Putamen (tissue), 1 donor: ENCODE measurements around the gene CAPZA1.

Experiments used
- DNase-seq: peaks from one replicate; pipeline ENCODE4 v3.0.0-alpha.2; 2016; ENCODE audit warnings: low spot score

CAPZA1 gene

GRCh38 chr1:112715264-112716053, 95.8 kb downstream of the CAPZA1 start, which contains the start of gene PPM1J:
PPM1J (minus strand) TSS chr1:112715332; CDS start chr1:112715301, 31 bp downstream.
- DNase-seq: peak; percentile 79

GRCh38 chr1:112716133-112716720, 96.6 kb downstream of the CAPZA1 start:
- DNase-seq: peak; percentile 90

- no peak for DNase-seq
Measured at GRCh38 chr1:112717263-112717873, 97.7 kb downstream of the CAPZA1 start.

- peak; percentile 63 for DNase-seq
Measured at GRCh38 chr1:112718691-112719418, 99.2 kb downstream of the CAPZA1 start.

GRCh38 chr1:112719706-112720105, 100.1 kb downstream of the CAPZA1 start:
- no peak for DNase-seq

GRCh38 chr1:112720800-112721199, 101.2 kb downstream of the CAPZA1 start:
- no peak for DNase-seq
